H1 (cell line): Measurements from ENCODE around the gene EBF3. TPM values are rescaled to one million over a fixed set of nuclear protein-coding genes. Genes with fewer than 3 reads are reported as not detected.

Experiments
- KDM5A ChIP-seq: fragments of 200-600 bp; IDR thresholded peaks from 2 replicates; pipeline ENCODE4 v1.7.1; 2012; ENCODE audit warnings: mild to moderate bottlenecking, low read length, inconsistent platforms, mixed read lengths
- polyA plus RNA-seq, 7 experiments: library from polyadenylated mRNA; depleted of rRNA in 3 of 7; stranded (reverse) in 5 of 7; unstranded in 2 of 7; fragments of >200 nt in 5 of 7; fragments of 200-250 nt in 2 of 7; gene quantifications; 1 replicate in 5 of 7; 2 replicates in 1 of 7; 4 replicates in 1 of 7; pipeline versions ENCODE4 v1.2.1 to v1.2.3, GENCODE V29; 2011 to 2013; ENCODE audit warnings: missing spikeins in 2 of 7, mixed read lengths in 2 of 7
- total RNA-seq: library from RNA; stranded (reverse); fragmentation: NEBNext Ultra II Directional; extraction: Animal tissue kit (Norgen Biotek cat#: 25700); gene quantifications from 2 replicates; pipeline ENCODE4 v1.2.1, GENCODE V29; 2021

EBF3 gene
- total and polyA plus RNA-seq, 2 of the 8 experiments (the other 6 are each of a cell fraction or from before 2014, with no cell fraction given) = 0.08 to 0.26 TPM

- no peak for TF ChIP-seq KDM5A
- TF ChIP-seq, all 59 proteins: peak for 2
Observed at GRCh38 chr10:129866894-129867293, 97.2 kb downstream of the EBF3 start (continued).
